Stimulated activated CD8-positive, alpha-beta memory T cell treated with anti-CD3 and anti-CD28 coated beads, Interleukin-4, amount 100 ng/mL, for 1 hour (primary cell): ENCODE measurements around the gene RD3L.
"Not testable (repeated sequence)": the region's sequence is repeated elsewhere in the genome, so short reads cannot be mapped to it uniquely, and the experiment has no call there.

Source experiments
- DNase-seq, 2 donors: peaks; one replicate each; pipeline ENCODE4 v3.0.0-alpha.2; 2020; ENCODE audit warnings: low read depth in 2 of 2, low spot score in 1 of 2

Gene RD3L

GRCh38 chr14:103941973-103942736, at the start of gene RD3L:
RD3L (minus strand) TSS chr14:103942529; CDS start chr14:103941695, 834 bp downstream.
- DNase-seq: no peak

GRCh38 chr14:103989964-103990363, 47.6 kb upstream of the RD3L start:
- DNase-seq: no peak

GRCh38 chr14:103989034-103989433, 46.7 kb upstream of the RD3L start:
- DNase-seq: no peak

GRCh38 chr14:103984196-103984595, 41.9 kb upstream of the RD3L start:
- DNase-seq: no peak

- not testable (repeated sequence) for DNase-seq
Observed at GRCh38 chr14:103980623-103981238, 38.4 kb upstream of the RD3L start.

- DNase-seq: no peak
Observed at GRCh38 chr14:103974575-103974974, 32.2 kb upstream of the RD3L start.

- no peak for DNase-seq
Observed at GRCh38 chr14:103973354-103973753, 31.0 kb upstream of the RD3L start.

- DNase-seq: no peak
Observed at GRCh38 chr14:103969961-103970360, 27.6 kb upstream of the RD3L start.

GRCh38 chr14:103966631-103967030, 24.3 kb upstream of the RD3L start:
- DNase-seq: no peak

GRCh38 chr14:103961928-103962578, 19.7 kb upstream of the RD3L start:
- no peak for DNase-seq

- DNase-seq: no peak
Observed at GRCh38 chr14:103960457-103961055, 18.2 kb upstream of the RD3L start.

- no peak for DNase-seq
Observed at GRCh38 chr14:103949131-103949790, 6.9 kb upstream of the RD3L start.

- no peak for DNase-seq
Observed at GRCh38 chr14:103948442-103948841, 6.1 kb upstream of the RD3L start.

GRCh38 chr14:103946975-103947374, 4.6 kb upstream of the RD3L start:
- no peak for DNase-seq

- DNase-seq: no peak
Observed at GRCh38 chr14:103943673-103944072, 1.3 kb upstream of the RD3L start.

GRCh38 chr14:103941462-103941861, 867 bp downstream of the RD3L start:
- no peak for DNase-seq

GRCh38 chr14:103935102-103935501, 7.2 kb downstream of the RD3L start:
- DNase-seq: no peak

GRCh38 chr14:103932791-103933490, 9.4 kb downstream of the RD3L start:
- no peak for DNase-seq

GRCh38 chr14:103931422-103931821, 10.9 kb downstream of the RD3L start:
- DNase-seq: no peak

GRCh38 chr14:103930051-103930604, 12.2 kb downstream of the RD3L start:
- no peak for DNase-seq
